Testis (tissue), 2 donors: ENCODE results near the gene ADRA1B.
"Not testable (repeated sequence)": the region's sequence is repeated elsewhere in the genome, so short reads cannot be mapped to it uniquely, and the experiment has no call there.

Experiments used
- POLR2A ChIP-seq: fragments of 450-650 bp; IDR thresholded peaks from one replicate; pipeline ENCODE4 v1.6.1; 2017; ENCODE audit warnings: antibody characterized with exemption, mild to moderate bottlenecking, moderate library complexity
- TF ChIP-seq, protein P1 (sequence below), 3 experiments: fragments of 450-650 bp in 2 of 3; fragments of 200-600 bp in 1 of 3; sonication (generic) in 1 of 3; IDR thresholded peaks; one replicate each; pipeline ENCODE4 v1.5.1; 2016 to 2019; ENCODE audit warnings: antibody characterized with exemption in 3 of 3, mild to moderate bottlenecking in 2 of 3, moderate library complexity in 1 of 3

- TF ChIP-seq, protein P1, sequence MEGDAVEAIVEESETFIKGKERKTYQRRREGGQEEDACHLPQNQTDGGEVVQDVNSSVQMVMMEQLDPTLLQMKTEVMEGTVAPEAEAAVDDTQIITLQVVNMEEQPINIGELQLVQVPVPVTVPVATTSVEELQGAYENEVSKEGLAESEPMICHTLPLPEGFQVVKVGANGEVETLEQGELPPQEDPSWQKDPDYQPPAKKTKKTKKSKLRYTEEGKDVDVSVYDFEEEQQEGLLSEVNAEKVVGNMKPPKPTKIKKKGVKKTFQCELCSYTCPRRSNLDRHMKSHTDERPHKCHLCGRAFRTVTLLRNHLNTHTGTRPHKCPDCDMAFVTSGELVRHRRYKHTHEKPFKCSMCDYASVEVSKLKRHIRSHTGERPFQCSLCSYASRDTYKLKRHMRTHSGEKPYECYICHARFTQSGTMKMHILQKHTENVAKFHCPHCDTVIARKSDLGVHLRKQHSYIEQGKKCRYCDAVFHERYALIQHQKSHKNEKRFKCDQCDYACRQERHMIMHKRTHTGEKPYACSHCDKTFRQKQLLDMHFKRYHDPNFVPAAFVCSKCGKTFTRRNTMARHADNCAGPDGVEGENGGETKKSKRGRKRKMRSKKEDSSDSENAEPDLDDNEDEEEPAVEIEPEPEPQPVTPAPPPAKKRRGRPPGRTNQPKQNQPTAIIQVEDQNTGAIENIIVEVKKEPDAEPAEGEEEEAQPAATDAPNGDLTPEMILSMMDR (IDR thresholded peaks at IDR 0.05): not testable (repeated sequence)
- not testable (repeated sequence) for TF ChIP-seq POLR2A
Measured at GRCh38 chr5:160008529-160008876, 92.2 kb downstream of the ADRA1B start.
